ENCODE data around the gene S1PR3. TPM values are rescaled to one million over a fixed set of nuclear protein-coding genes. Genes with fewer than 3 reads are reported as not detected.

Gene S1PR3
- total RNA-seq, 2 experiments from 2014 or later, result 0.47 TPM; not detected in 1

DNA sequence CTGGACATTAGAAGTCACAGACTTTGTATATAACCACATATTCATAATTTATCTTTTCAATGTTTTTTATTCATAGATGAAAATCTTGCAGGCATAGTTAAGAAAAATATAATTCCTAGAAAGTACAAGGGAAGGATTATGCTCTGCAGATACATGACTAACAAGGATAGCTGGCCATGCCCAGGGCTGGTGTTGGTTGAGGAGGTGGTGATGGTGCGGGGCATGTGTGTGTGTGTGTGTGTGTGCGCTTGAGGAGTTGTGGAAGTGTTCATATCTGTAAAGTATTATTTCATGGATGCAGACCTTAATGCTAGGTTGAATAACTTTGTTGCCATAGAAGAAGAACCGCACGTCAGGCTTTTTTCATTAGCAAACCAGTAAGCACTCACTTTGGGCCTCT lies 1.3 kb downstream of the S1PR3 start:
- DNase-seq (ENCODE audit: low spot score), result no peak
- H3K79me2 ChIP-seq (ENCODE audit: insufficient read depth, low read depth, low read length), result no peaks in the 10 kb centered on the region
- no peaks in the 10 kb centered on the region for H4K20me1 ChIP-seq (ENCODE audit: insufficient read depth, low read length)
- POLR2A ChIA-PET, result no interaction called here
- TF ChIP-seq, protein P1, sequence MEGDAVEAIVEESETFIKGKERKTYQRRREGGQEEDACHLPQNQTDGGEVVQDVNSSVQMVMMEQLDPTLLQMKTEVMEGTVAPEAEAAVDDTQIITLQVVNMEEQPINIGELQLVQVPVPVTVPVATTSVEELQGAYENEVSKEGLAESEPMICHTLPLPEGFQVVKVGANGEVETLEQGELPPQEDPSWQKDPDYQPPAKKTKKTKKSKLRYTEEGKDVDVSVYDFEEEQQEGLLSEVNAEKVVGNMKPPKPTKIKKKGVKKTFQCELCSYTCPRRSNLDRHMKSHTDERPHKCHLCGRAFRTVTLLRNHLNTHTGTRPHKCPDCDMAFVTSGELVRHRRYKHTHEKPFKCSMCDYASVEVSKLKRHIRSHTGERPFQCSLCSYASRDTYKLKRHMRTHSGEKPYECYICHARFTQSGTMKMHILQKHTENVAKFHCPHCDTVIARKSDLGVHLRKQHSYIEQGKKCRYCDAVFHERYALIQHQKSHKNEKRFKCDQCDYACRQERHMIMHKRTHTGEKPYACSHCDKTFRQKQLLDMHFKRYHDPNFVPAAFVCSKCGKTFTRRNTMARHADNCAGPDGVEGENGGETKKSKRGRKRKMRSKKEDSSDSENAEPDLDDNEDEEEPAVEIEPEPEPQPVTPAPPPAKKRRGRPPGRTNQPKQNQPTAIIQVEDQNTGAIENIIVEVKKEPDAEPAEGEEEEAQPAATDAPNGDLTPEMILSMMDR (conservative IDR thresholded peaks at IDR 0.05; ENCODE audit: low read length), result no peak
- H3K4me3 ChIP-seq (ENCODE audit: low read depth, low read length, poor library complexity, severe bottlenecking), result no peak overlapping the region
- H2AFZ ChIP-seq (ENCODE audit: low read length), result no peak overlapping the region
- CTCF ChIA-PET (ENCODE audit: unreplicated experiment), result no interaction called here
- no peak overlapping the region for H3K27ac ChIP-seq (ENCODE audit: low read depth, low read length, poor library complexity, severe bottlenecking)
- no peaks in the 10 kb centered on the region for H3K9me2 ChIP-seq (ENCODE audit: insufficient read depth, low read length)
- no peaks in the 10 kb centered on the region for H3K9me3 ChIP-seq (ENCODE audit: low read length)
- peaks cover 9% of the 10 kb centered on the region for H3K4me1 ChIP-seq (ENCODE audit: insufficient read depth, low read length, poor library complexity, severe bottlenecking)
- no peak overlapping the region for H3K4me2 ChIP-seq (ENCODE audit: low read length)
- intact Hi-C loops (cut with micrococcal nuclease; ENCODE audit: unreplicated experiment), result no loop called here
- BruUV-seq (replicated peaks), result no TSS peak
- H3K36me3 ChIP-seq (ENCODE audit: insufficient read depth, low read length), result no peaks in the 10 kb centered on the region

DNA sequence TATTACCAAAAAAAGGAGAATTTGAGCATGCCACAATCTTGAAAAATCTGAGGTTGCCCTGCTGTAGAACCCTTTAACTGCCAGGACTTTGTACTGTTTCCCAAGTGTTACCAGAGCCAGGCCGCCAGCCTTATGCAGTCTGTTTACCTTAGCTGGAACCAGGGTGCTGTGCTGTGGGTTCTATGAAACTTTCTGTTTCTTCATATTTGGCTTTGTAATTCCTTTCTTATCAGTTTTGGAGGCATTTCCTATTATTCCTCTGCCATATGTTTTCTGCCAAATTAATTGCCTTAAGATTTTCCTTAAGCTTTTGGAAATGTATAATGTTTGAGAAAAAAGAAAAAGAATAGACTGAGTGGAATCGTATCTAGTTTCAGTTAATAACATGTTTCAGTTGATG lies 2.1 kb downstream of the S1PR3 start:
- H3K27ac ChIP-seq (ENCODE audit: low read depth, low read length, poor library complexity, severe bottlenecking), result no peak overlapping the region
- no peaks in the 10 kb centered on the region for H4K20me1 ChIP-seq (ENCODE audit: insufficient read depth, low read length)
- H3K36me3 ChIP-seq (ENCODE audit: insufficient read depth, low read length), result no peaks in the 10 kb centered on the region
- H3K9me2 ChIP-seq (ENCODE audit: insufficient read depth, low read length), result no peaks in the 10 kb centered on the region
- intact Hi-C loops (cut with micrococcal nuclease; ENCODE audit: unreplicated experiment), result no loop called here
- no peaks in the 10 kb centered on the region for H3K9me3 ChIP-seq (ENCODE audit: low read length)
- POLR2A ChIA-PET, result interaction anchor here (0.7 kb wide), 1 partner anchor 1619 kb away, joined by 3 read pairs; no protein-coding TSS in a partner anchor
- H3K4me3 ChIP-seq (ENCODE audit: low read depth, low read length, poor library complexity, severe bottlenecking), result no peak overlapping the region
- no peak for DNase-seq (ENCODE audit: low spot score)
- H3K79me2 ChIP-seq (ENCODE audit: insufficient read depth, low read depth, low read length), result no peaks in the 10 kb centered on the region
- H3K4me1 ChIP-seq (ENCODE audit: insufficient read depth, low read length, poor library complexity, severe bottlenecking), result peaks cover 9% of the 10 kb centered on the region
- H2AFZ ChIP-seq (ENCODE audit: low read length), result no peak overlapping the region
- no peak for TF ChIP-seq EZH2phosphoT487 (IDR thresholded peaks at IDR 0.05; ENCODE audit: borderline replicate concordance, low read depth, low read length)
- TF ChIP-seq, protein P1 (conservative IDR thresholded peaks at IDR 0.05; ENCODE audit: low read length), result no peak
- no peak overlapping the region for H3K4me2 ChIP-seq (ENCODE audit: low read length)
- no TSS peak for BruUV-seq (replicated peaks)
- CTCF ChIA-PET (ENCODE audit: unreplicated experiment), result no interaction called here

DNA sequence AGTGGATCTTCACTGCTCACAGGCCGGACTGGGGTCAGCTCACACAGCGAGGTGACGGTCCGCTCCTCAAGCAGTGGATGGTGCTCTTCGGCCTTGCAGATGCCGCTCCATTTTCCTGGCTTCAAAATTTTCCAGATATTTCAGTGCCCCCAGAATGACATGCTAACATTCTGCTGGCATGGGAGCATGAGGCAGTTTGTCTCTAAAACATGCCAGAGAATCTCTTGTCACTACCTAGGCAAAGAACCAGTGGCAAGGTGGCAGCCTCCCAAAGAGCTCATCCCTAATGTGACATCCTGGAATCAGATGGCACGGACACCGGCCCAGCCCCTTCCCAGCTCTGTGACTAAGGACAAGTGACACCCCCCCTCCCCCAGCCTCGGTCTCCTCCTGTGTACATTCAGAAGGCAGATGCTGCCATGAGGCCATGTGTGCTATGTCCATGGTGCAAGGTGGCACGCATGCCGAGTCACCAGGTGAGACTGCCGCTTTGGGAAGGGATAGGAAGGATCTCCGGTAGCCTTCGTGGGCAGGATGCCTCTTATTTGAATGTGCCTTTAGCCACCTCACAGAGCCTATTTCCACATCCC lies 2.7 kb downstream of the S1PR3 start:
- CTCF ChIA-PET (ENCODE audit: unreplicated experiment), result no interaction called here
- no peaks in the 10 kb centered on the region for H4K20me1 ChIP-seq (ENCODE audit: insufficient read depth, low read length)
- intact Hi-C loops (cut with micrococcal nuclease; ENCODE audit: unreplicated experiment), result no loop called here
- no peak overlapping the region for H3K27ac ChIP-seq (ENCODE audit: low read depth, low read length, poor library complexity, severe bottlenecking)
- no peaks in the 10 kb centered on the region for H3K79me2 ChIP-seq (ENCODE audit: insufficient read depth, low read depth, low read length)
- no peak for DNase-seq (ENCODE audit: low spot score)
- no peak for TF ChIP-seq EZH2phosphoT487 (IDR thresholded peaks at IDR 0.05; ENCODE audit: borderline replicate concordance, low read depth, low read length)
- TF ChIP-seq, protein P1 (conservative IDR thresholded peaks at IDR 0.05; ENCODE audit: low read length), result no peak
- no peaks in the 10 kb centered on the region for H3K9me2 ChIP-seq (ENCODE audit: insufficient read depth, low read length)
- no peaks in the 10 kb centered on the region for H3K36me3 ChIP-seq (ENCODE audit: insufficient read depth, low read length)
- H3K4me2 ChIP-seq (ENCODE audit: low read length), result no peak overlapping the region
- H3K4me3 ChIP-seq (ENCODE audit: low read depth, low read length, poor library complexity, severe bottlenecking), result no peak overlapping the region
- BruUV-seq (replicated peaks), result no TSS peak
- H3K4me1 ChIP-seq (ENCODE audit: insufficient read depth, low read length, poor library complexity, severe bottlenecking), result peaks cover 6% of the 10 kb centered on the region
- H3K9me3 ChIP-seq (ENCODE audit: low read length), result no peaks in the 10 kb centered on the region
- POLR2A ChIA-PET, result interaction anchor here (0.7 kb wide), 1 partner anchor 1618 kb away, joined by 3 read pairs; no protein-coding TSS in a partner anchor
- H2AFZ ChIP-seq (ENCODE audit: low read length), result no peak overlapping the region

All from OCI-LY7 (cell line).